Osteocyte (in vitro differentiated cells): Measurements from ENCODE around the gene PABPN1L. TPM values are rescaled to one million over a fixed set of nuclear protein-coding genes. Genes with fewer than 3 reads are reported as not detected.

ENCODE experiments used
- DNase-seq: peaks from one replicate; pipeline ENCODE4 v3.0.0; 2021; ENCODE audit warnings: mixed read lengths; ENCODE audit not compliant: unreplicated experiment; ENCODE audit errors: extremely low spot score
- H3K27ac Mint-ChIP-seq: one replicate; pipeline ENCODE4 v1.8.0; 2021; ENCODE audit warnings: mild to moderate bottlenecking, mixed read lengths; ENCODE audit not compliant: unreplicated experiment
- H3K27me3 Mint-ChIP-seq: one replicate; pipeline ENCODE4 v1.8.0; 2021; ENCODE audit warnings: mixed read lengths; ENCODE audit not compliant: unreplicated experiment
- H3K36me3 Mint-ChIP-seq: one replicate; pipeline ENCODE4 v1.8.0; 2021; ENCODE audit warnings: mixed read lengths; ENCODE audit not compliant: unreplicated experiment
- H3K4me1 Mint-ChIP-seq: one replicate; pipeline ENCODE4 v1.8.0; 2021; ENCODE audit warnings: mixed read lengths; ENCODE audit not compliant: unreplicated experiment
- H3K4me3 Mint-ChIP-seq: one replicate; pipeline ENCODE4 v1.8.0; 2021; ENCODE audit warnings: mild to moderate bottlenecking, moderate library complexity, mixed read lengths; ENCODE audit not compliant: unreplicated experiment
- H3K9me3 Mint-ChIP-seq: one replicate; pipeline ENCODE4 v1.8.0; 2021; ENCODE audit warnings: mixed read lengths; ENCODE audit not compliant: unreplicated experiment
- CTCF ChIP-seq: fragments of 200-600 bp; sonication (generic); IDR thresholded peaks from 2 replicates; pipeline ENCODE4 v1.5.0; 2021; ENCODE audit warnings: antibody characterized with exemption, mild to moderate bottlenecking, moderate library complexity
- total RNA-seq: library from RNA; stranded (reverse); gene quantifications from 2 replicates; pipeline ENCODE4 v1.2.1, GENCODE V29; 2021

PABPN1L gene
- total RNA-seq, 1 donor from 2014 or later: not detected

- Mint-ChIP-seq H3K36me3 (no peaks in the 10 kb centered on the region), H3K9me3 (no peaks in the 10 kb centered on the region), H3K27me3 (no peaks in the 10 kb centered on the region), H3K27ac (no peak overlapping the region), H3K4me3 (no peak overlapping the region), H3K4me1 (peaks cover 15% of the 10 kb centered on the region)
- DNase-seq: no peak
- TF ChIP-seq CTCF: no peak
Observed at GRCh38 chr16:88815227-88815626, 51.2 kb downstream of the PABPN1L start.

GRCh38 chr16:88814144-88814502 lies 52.3 kb downstream of the PABPN1L start:
- no peak for TF ChIP-seq CTCF
- Mint-ChIP-seq H3K27me3 (no peaks in the 10 kb centered on the region), H3K9me3 (no peaks in the 10 kb centered on the region), H3K36me3 (no peaks in the 10 kb centered on the region), H3K4me1 (peaks cover 21% of the 10 kb centered on the region), H3K27ac (no peak overlapping the region), H3K4me3 (no peak overlapping the region)
- DNase-seq: no peak

Other genes with a start within 250 kb of the PABPN1L start
- not detected in 2 replicates for gene IL17C, start 228.1 kb downstream of the PABPN1L start, total RNA-seq
- gene CYBA, start 215.6 kb downstream of the PABPN1L start, total RNA-seq: 51.4 and 51.8 TPM in 2 replicates
- 28.8 and 32.8 TPM in 2 replicates for gene MVD, start 203.6 kb downstream of the PABPN1L start, total RNA-seq
- gene SNAI3, start 180.2 kb downstream of the PABPN1L start, total RNA-seq: not detected in 2 replicates
- 17.2 and 19.3 TPM in 2 replicates for gene RNF166, start 160.3 kb downstream of the PABPN1L start, total RNA-seq
- gene CTU2, start 160.2 kb downstream of the PABPN1L start, total RNA-seq: 20.6 and 21.2 TPM in 2 replicates
- 165 and 174 TPM in 2 replicates for gene PIEZO1, start 81.4 kb downstream of the PABPN1L start, total RNA-seq
- gene CDT1, start 62.9 kb downstream of the PABPN1L start, total RNA-seq: 5.6 and 6.6 TPM in 2 replicates
- 77.1 and 83.9 TPM in 2 replicates for gene APRT, start 54.7 kb downstream of the PABPN1L start, total RNA-seq
- gene GALNS, start 9.7 kb downstream of the PABPN1L start, total RNA-seq: 47.0 and 51.5 TPM in 2 replicates
- gene TRAPPC2L, start 9.5 kb downstream of the PABPN1L start, total RNA-seq: 71.7 and 74.0 TPM in 2 replicates
- gene CBFA2T3, start 110.5 kb upstream of the PABPN1L start, total RNA-seq: not detected in 2 replicates
- 26.2 and 33.5 TPM in 2 replicates for gene ACSF3, start 227.2 kb upstream of the PABPN1L start, total RNA-seq